DOHH2 (cell line): ENCODE measurements around the gene ALG8.

Experiments
- H3F3A ChIP-seq: fragments of 200-600 bp; sonication (generic), shearing (Covaris generic); 2 replicates; pipeline ENCODE4 v1.6.0; 2016; ENCODE audit warnings: antibody characterized with exemption, mild to moderate bottlenecking; ENCODE audit not compliant: control insufficient read depth, insufficient read depth
- H3K27ac ChIP-seq: fragments of 200-600 bp; sonication (generic); 2 replicates; pipeline ENCODE4 v1.5.1; 2014; ENCODE audit warnings: low read depth, mild to moderate bottlenecking, low read length, moderate library complexity
- H3K27me3 ChIP-seq: fragments of 200-600 bp; sonication (generic); 2 replicates; pipeline ENCODE4 v1.6.1; 2014; ENCODE audit warnings: mild to moderate bottlenecking, low read length, mixed read lengths; ENCODE audit not compliant: control insufficient read depth
- H3K36me3 ChIP-seq: fragments of 200-600 bp; sonication (generic); 2 replicates; pipeline ENCODE4 v1.6.1; 2014; ENCODE audit warnings: mild to moderate bottlenecking, low read length, moderate library complexity, mixed read lengths; ENCODE audit not compliant: control insufficient read depth
- H3K4me1 ChIP-seq: fragments of 200-600 bp; sonication (generic); 2 replicates; pipeline ENCODE4 v1.6.1; 2014; ENCODE audit warnings: mild to moderate bottlenecking, low read length, mixed read lengths; ENCODE audit not compliant: control insufficient read depth
- H3K4me2 ChIP-seq: fragments of 200-600 bp; sonication (generic); 2 replicates; pipeline ENCODE4 v1.6.0; 2014; ENCODE audit warnings: mild to moderate bottlenecking, low read length, moderate library complexity
- H3K4me3 ChIP-seq: fragments of 200-600 bp; sonication (generic); 2 replicates; pipeline ENCODE4 v1.5.1; 2014; ENCODE audit warnings: mild to moderate bottlenecking, low read length, mixed read lengths
- H3K79me2 ChIP-seq: fragments of 200-600 bp; sonication (generic); 2 replicates; pipeline ENCODE4 v1.6.1; 2014; ENCODE audit warnings: mild to moderate bottlenecking, low read length, mixed read lengths; ENCODE audit not compliant: control insufficient read depth
- H3K9me2 ChIP-seq: fragments of 200-600 bp; sonication (generic); replicated peaks from 2 replicates; pipeline ENCODE4 v1.6.1; 2014; ENCODE audit warnings: mild to moderate bottlenecking, low read length, mixed read lengths; ENCODE audit not compliant: control insufficient read depth
- H3K9me3 ChIP-seq: fragments of 200-600 bp; sonication (generic); 2 replicates; pipeline ENCODE4 v1.6.1; 2014; ENCODE audit warnings: antibody characterized with exemption, low read length, mixed read lengths; ENCODE audit not compliant: control insufficient read depth, insufficient read depth
- H4K20me1 ChIP-seq: fragments of 200-600 bp; sonication (generic); 2 replicates; pipeline ENCODE4 v1.6.0; 2014; ENCODE audit warnings: low read depth, mild to moderate bottlenecking, antibody characterized with exemption, low read length, moderate library complexity; ENCODE audit not compliant: control insufficient read depth, insufficient read depth
- EZH2phosphoT487 ChIP-seq: fragments of 200-600 bp; sonication (generic); IDR thresholded peaks from 2 replicates; pipeline ENCODE4 v1.6.1; 2017; ENCODE audit warnings: borderline replicate concordance, mild to moderate bottlenecking, antibody characterized with exemption, low read length, moderate library complexity, mixed read lengths
- TF ChIP-seq, protein P1 (sequence below): fragments of 200-600 bp; sonication (generic); IDR thresholded peaks from one replicate; pipeline ENCODE4 v1.5.1; 2014; ENCODE audit warnings: antibody characterized with exemption, mild to moderate bottlenecking, low read depth, low read length; ENCODE audit not compliant: poor library complexity, severe bottlenecking

The ALG8 gene

DNA sequence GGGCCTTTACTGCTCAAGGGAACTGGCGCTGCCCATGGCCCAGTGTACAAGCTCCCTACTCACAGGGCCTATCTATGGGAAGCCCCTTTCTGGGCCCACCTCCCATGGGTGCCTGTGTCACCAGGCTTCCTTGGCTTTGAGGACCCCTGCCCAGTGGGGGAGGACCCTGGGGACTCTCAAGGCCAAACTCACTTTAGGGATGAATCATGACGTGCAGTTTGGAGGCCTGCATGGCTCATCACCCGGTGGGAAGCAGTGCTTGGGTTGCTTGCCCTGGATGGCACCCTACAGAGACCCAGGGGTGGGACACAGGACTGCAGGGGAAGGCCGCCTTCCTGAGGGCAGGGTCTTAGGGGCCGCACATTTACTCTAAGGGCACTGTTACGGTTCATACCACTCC lies 32.5 kb upstream of the ALG8 start:
- Histone ChIP-seq H3F3A (no peaks in the 10 kb centered on the region), H3K4me3 (no peak overlapping the region), H3K79me2 (no peaks in the 10 kb centered on the region), H3K4me2 (no peak overlapping the region), H3K9me2 (no peaks in the 10 kb centered on the region), H3K36me3 (no peaks in the 10 kb centered on the region), H3K9me3 (no peaks in the 10 kb centered on the region), H3K4me1 (no peaks in the 10 kb centered on the region), H4K20me1 (no peaks in the 10 kb centered on the region), H3K27me3 (no peaks in the 10 kb centered on the region), H3K27ac (no peak overlapping the region)
- TF ChIP-seq, protein P1, sequence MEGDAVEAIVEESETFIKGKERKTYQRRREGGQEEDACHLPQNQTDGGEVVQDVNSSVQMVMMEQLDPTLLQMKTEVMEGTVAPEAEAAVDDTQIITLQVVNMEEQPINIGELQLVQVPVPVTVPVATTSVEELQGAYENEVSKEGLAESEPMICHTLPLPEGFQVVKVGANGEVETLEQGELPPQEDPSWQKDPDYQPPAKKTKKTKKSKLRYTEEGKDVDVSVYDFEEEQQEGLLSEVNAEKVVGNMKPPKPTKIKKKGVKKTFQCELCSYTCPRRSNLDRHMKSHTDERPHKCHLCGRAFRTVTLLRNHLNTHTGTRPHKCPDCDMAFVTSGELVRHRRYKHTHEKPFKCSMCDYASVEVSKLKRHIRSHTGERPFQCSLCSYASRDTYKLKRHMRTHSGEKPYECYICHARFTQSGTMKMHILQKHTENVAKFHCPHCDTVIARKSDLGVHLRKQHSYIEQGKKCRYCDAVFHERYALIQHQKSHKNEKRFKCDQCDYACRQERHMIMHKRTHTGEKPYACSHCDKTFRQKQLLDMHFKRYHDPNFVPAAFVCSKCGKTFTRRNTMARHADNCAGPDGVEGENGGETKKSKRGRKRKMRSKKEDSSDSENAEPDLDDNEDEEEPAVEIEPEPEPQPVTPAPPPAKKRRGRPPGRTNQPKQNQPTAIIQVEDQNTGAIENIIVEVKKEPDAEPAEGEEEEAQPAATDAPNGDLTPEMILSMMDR: no peak
- TF ChIP-seq EZH2phosphoT487: no peak

DNA sequence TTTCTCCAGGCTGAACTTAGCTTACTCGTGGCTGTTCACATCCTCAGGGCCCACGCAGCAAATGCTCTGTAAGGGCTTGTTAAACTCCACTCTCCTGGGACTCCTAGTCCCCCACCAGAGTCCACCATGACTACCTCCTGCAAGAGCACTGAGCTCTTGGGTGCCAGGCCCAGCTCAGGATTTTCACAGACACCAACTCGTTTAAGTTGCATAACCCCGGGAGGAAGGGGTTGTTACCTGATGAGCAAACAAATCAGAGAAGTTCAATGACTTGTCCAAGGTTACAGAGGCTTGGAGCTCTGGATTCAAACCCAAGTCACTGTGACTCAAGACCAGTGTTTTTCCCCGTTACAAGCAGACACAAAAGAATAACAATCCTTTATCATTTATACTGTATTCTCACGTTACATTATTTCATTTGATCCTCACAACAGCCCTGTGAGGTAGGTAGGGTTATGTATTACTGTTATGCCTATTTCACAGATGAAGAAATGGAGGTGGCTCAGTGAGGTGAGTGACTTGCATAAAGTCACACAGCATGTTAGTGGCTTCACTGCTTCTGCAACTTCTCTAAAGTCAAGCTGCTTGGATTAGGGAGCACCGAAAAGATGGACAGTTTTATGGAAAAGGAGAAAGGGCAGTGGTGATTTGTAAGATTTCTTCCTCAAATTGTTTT lies 31.6 kb upstream of the ALG8 start:
- no peaks in the 10 kb centered on the region for H3K79me2 ChIP-seq
- no peaks in the 10 kb centered on the region for H3K4me1 ChIP-seq
- TF ChIP-seq, protein P1: no peak
- no peak for TF ChIP-seq EZH2phosphoT487
- no peaks in the 10 kb centered on the region for H3K27me3 ChIP-seq
- H3K4me2 ChIP-seq: no peak overlapping the region
- H3K9me2 ChIP-seq: no peaks in the 10 kb centered on the region
- H3F3A ChIP-seq: no peaks in the 10 kb centered on the region
- H3K4me3 ChIP-seq: no peak overlapping the region
- H3K36me3 ChIP-seq: no peaks in the 10 kb centered on the region
- no peaks in the 10 kb centered on the region for H3K9me3 ChIP-seq
- no peaks in the 10 kb centered on the region for H4K20me1 ChIP-seq
- H3K27ac ChIP-seq: no peak overlapping the region

DNA sequence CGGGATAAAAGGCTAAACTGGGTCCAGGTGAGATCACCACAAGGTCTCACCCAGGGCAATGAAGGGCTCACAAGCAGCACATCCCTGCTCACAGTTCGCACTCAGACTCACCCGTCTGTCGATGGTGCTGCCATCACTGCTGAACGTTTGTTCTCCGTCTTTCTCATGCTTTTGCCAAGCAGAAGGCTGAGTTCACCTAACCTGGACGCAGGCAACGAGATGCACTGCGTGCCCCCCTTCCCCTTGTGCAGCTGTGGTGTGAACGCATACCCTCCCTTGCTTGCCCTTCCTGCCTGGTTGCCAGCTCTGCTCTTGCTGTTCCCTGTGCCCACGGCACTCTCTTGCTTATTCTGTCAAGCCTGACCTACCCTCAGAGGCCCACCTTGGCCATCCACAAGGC lies 31.0 kb upstream of the ALG8 start:
- H3K79me2 ChIP-seq: no peaks in the 10 kb centered on the region
- H3F3A ChIP-seq: no peaks in the 10 kb centered on the region
- H3K27me3 ChIP-seq: no peaks in the 10 kb centered on the region
- no peaks in the 10 kb centered on the region for H3K9me2 ChIP-seq
- no peaks in the 10 kb centered on the region for H3K9me3 ChIP-seq
- H3K4me2 ChIP-seq: no peak overlapping the region
- H3K4me1 ChIP-seq: no peaks in the 10 kb centered on the region
- no peaks in the 10 kb centered on the region for H3K36me3 ChIP-seq
- H4K20me1 ChIP-seq: no peaks in the 10 kb centered on the region
- H3K27ac ChIP-seq: no peak overlapping the region
- TF ChIP-seq EZH2phosphoT487: no peak
- TF ChIP-seq, protein P1: no peak
- H3K4me3 ChIP-seq: no peak overlapping the region
